ENCODE data around the gene SFMBT2.

DNA sequence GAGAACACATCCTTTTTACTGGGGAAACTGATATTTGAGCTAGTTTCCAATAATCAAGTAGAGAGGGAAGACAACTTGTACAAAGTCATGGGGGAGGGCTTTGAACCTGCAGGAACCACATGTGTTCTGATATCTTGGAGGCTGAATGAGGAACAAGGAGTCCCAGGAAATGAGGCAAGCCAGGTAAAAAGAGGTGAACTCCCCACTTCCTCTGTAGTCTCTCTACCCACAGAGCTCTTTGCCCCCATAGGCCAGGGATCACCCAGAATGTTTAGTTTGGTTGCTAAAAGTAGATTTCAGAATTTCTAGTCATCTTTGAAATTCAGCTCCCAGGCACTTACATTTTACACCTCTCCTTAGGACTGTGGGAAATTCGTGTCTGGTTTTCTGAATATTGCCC, 276.4 kb downstream of the SFMBT2 start:
- no peak for TF ChIP-seq YY1 (IDR thresholded peaks at IDR 0.05; ENCODE audit: insufficient read depth, insufficient read length)
- TF ChIP-seq ZNF274 (IDR thresholded peaks at IDR 0.05; ENCODE audit: low read depth, low read length), result no peak

Measured in NT2/D1 (cell line).